Measurements from ENCODE around the gene PIK3CD.
"Not testable (repeated sequence)": the region's sequence is repeated elsewhere in the genome, so short reads cannot be mapped to it uniquely, and the experiment has no call there.

The PIK3CD gene

GRCh38 chr1:9624081-9624480 is 27.4 kb upstream of the PIK3CD start:
- DNase-seq, result no peak

- DNase-seq, result not testable (repeated sequence)
Observed at GRCh38 chr1:9625030-9625429, 26.5 kb upstream of the PIK3CD start.

DNA sequence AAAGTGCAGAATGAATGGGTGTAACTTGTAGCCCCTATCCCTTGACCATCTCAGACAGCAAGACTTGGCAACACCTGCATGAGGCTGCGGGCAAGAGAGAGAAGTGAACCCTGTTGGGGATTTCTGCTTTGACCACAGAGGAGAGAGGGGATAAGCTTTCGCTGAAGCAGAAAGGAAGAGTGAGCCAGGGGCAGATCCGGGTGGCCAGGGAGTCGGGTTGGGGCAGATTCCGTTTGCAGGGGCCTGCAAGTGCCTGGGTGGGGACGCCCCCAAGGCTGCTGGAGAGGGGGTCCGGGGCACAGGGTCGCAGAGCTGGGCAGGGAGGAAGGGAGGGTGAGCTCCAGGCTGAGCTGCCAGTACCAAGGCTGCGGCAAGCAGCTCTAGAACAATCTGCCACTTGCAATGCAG is 25.3 kb upstream of the PIK3CD start:
- no peak for DNase-seq

GRCh38 chr1:9628541-9629444 is 22.7 kb upstream of the PIK3CD start:
- DNase-seq, result no peak

GRCh38 chr1:9629445-9630201 is 21.9 kb upstream of the PIK3CD start:
- DNase-seq, result no peak

GRCh38 chr1:9630331-9631111 is 21.0 kb upstream of the PIK3CD start:
- DNase-seq, result no peak

DNA sequence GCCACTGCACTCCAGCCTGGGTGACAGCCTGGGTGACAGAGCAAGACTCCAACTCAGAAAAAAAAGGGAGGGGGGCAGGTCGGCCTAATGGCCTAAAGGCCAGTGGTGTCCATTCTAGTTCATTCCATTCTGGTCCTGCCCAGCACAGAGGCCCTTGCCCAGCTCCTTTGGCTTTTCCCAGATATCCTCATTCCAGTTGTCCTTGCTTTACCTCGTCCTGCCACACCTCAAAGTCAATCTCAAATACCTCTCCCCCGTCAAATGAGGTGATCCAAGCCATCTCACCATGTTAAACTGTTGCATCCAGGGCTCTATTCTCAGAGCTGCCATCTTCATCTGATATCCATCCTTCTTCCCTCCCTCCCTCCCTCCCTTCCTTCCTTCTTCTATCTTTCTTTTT is 19.9 kb upstream of the PIK3CD start:
- DNase-seq, result no peak

DNA sequence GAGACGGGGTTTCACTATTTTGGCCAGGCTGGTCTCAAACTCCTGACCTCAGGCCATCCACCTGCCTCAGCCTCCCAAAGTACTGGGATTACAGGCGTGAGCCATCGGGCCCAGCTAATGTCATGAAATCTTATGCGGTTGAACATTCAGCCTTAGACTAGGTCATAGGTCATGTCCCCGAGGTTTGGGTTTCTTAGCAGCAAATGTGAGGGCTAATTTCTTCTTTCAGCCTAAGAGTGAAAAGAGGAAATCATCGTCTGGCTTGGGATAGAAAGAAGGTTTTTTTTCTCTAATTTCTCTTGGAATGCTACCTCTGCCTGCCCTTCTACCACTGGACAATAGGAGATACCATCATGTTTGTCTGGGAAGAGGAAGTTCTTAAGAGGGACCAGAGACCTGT is 18.0 kb upstream of the PIK3CD start:
- no peak for DNase-seq

DNA sequence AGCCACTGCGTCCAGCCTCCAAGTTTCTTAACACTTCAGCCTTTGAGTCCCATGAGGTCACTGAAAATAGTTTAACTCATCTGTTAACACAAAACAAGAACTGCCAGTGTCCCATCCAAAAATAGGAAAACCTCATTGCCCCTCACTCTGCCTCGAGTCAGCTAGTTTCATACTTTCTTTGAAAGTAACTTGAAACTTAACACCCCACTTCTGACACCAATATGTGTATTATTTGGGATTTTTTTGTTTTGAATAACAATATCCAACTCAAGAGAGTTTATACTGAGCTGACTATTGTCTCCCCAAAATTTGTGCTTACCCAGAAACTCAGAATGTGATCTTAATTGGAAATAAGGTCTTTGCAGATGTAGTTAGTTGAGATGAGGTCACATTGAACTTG is 16.9 kb upstream of the PIK3CD start:
- DNase-seq, result no peak

DNA sequence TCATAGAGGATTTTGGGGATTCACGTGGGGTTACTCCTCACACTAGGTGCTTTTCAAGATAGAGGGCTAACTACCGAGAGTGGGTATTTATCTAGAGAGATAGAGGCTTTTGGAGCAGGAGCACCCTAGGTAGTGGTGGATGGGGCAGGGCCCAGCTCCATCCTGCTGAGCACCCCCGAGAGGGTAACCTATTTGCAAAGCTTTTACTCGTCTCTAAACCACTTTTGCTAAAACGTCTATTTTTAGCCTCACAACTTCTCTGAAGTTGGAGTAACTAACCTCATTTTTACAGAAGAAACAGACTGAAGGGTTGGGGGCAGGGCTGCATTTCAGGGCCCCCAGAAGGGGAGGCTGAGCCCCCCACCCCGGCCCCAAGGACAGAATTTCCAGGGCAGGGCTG is 12.3 kb upstream of the PIK3CD start:
- no peak for DNase-seq

GRCh38 chr1:9643351-9644256 is 7.9 kb upstream of the PIK3CD start:
- no peak for DNase-seq

DNA sequence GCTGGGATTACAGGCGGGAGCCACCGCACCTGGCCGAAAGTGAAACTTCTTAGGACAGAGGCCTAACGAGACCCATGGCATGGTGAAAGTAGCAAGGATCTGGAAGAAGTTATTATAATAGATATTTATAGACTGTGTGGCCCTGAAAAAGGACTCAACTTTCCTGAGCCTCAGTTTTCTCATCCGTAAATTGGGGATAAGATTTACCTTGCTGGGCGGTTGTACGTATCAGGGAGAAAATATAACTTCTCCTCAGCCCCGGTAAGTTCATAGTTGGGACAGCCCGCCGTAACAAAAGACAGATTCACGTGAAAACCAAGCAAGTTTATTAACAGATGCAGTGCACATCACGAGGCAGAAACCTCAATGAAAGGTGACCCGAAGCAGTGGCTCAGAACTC is 5.5 kb upstream of the PIK3CD start:
- DNase-seq, result no peak

DNA sequence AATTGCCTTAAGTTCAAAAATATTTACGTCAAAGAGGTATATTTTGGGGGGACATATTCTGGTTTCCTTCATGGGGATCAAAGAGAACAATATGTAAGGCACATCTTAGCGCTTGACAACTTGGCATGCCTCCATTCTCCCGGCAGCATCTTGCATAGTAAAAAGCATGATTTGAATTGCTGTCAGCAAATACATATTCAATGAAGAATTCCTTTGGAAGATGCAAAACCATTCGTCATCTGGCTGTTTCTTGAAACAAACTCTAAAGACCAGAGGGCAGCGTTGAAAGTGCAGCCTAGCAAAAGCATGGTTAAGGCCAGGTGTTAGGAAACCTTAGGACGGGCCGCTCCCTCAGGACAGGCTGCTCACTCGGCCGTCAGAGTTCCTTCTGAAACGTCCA is 3.4 kb upstream of the PIK3CD start:
- DNase-seq, result no peak

- DNase-seq, result no peak
Observed at GRCh38 chr1:9649769-9650168, 1.8 kb upstream of the PIK3CD start.

DNA sequence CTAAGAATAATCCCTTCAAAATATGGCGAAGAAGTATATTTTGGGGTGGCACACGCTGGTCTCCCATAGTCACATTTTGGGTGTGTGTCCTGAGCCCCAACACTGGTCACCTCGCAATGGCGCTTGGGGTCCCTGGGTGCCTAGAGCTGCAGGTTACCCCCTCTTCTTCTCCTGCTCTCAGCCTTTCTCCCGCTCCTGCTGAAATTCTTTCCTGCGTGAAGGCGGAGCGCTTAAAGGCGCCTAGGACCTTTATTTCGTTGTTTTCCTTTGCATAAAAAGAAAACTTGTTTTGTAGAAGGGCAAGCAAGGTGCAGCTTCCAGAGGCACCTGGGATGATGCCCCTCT is 339 bp upstream of the PIK3CD start:
- DNase-seq, result no peak

DNA sequence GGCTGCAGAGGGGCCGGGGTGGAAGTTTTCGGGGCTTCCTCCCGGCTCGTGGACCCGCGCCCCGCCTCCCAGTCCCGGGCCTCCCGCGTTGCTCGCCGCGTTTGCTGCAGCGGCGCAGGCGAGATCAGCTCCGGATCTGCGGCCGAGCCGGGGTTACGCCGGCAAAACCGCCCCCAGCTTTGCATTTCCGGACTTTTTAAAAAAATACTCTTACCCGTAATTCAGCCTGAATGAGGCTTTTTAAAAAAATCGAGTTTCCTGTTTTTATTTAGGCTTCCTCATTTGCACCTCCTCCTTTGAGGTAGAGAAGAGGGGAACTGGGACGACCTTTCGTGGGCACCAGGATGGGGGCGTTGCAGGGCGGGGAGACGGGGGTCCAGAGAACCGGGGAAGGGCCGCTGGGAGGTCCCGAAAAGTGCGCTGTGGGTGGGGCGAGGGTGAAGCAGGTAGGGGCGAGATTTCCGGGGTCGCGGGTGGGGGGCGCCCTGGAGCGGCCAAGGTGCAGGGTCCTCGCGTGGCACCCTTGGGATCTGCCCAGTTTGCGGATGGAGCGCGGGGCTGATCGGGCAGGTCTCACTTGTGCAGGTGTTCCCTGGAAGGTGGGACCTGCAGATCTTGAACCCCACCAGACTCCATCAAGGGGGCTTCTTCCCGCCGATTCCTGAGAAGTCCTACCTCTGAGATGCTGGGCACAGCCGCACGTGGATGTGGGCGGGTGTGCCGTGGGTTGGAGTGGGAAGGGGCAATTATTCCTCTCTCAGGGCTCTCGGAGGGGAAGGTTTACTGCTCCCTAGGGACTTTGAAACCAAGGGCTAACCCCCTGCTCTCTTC is 1.1 kb downstream of the PIK3CD start:
- no peak for DNase-seq

GRCh38 chr1:9653210-9653490 is 1.6 kb downstream of the PIK3CD start:
- no peak for DNase-seq

GRCh38 chr1:9653491-9654050 is 2.0 kb downstream of the PIK3CD start:
- DNase-seq, result no peak

DNA sequence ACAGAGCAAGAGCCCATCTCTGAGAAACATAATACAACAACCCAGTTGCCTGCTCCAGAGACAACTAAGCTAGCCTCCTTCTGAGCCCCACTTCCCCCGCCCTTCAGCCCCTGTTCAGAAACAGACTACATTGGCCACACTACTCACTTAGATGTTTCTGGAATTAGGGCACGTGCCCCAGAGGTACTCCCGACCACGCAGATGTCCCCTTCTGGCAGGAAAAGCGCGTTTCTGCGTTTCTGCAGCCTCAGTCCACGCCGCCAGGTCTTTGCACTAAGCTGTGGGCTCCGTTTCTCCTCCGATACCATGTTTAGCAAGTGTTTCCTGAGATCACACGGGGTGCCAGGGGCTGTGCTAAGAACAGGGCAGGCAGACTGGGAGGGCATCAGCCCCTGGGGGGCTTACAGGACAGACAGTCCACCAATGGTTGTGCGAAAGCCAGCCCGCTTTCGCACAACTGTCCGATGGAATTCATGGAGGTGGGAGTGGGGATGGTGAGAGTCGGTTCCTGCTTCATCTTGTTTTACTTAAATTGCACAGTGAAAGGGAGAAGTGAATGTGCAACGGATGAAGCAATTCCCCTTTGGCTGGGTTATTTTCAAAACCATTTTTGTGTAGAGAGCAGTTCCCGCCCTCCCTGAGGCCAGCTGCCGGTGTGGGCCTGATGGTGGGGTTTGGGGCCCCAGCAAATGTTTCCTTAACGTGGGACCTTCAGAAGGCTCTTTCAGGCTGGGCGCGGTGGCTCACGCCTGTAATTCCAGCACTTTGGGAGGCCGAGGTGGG is 2.7 kb downstream of the PIK3CD start:
- no peak for DNase-seq
